ENCODE measurements around the gene EFHC1.

DNA sequence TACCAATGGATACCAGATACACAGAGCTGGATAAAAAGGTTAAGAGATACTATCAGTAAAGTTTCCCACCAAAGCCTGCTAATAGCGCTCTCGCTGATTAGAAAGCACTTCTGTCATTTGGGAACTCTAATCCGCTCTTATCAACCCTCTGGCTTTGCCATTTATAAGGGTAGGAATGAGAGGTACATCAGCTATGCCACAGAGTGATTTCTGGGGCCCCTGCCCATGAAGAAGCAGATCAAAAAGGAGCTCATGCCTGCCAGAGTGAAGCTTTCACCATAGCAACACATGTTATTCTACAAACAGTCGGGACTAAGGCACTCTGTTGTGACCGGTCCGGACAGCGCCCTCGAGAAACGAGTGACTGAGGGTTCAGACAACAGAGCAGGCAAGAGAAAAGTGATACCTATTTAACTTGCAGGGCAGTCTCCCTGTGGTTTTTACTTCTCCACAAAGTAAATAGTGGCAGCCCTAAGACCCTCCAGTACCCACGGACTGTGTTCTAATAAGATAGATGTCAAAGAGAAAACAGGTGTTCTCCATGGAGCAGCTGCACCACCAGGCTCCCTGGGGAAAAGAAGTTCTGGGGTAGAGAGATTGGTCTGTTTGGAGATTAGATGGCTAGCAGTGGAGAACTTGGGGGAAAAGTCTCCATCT, 151.1 kb downstream of the EFHC1 start:
- no peak for TF ChIP-seq POLR2A (IDR thresholded peaks at IDR 0.05)
- TF ChIP-seq, protein P1, sequence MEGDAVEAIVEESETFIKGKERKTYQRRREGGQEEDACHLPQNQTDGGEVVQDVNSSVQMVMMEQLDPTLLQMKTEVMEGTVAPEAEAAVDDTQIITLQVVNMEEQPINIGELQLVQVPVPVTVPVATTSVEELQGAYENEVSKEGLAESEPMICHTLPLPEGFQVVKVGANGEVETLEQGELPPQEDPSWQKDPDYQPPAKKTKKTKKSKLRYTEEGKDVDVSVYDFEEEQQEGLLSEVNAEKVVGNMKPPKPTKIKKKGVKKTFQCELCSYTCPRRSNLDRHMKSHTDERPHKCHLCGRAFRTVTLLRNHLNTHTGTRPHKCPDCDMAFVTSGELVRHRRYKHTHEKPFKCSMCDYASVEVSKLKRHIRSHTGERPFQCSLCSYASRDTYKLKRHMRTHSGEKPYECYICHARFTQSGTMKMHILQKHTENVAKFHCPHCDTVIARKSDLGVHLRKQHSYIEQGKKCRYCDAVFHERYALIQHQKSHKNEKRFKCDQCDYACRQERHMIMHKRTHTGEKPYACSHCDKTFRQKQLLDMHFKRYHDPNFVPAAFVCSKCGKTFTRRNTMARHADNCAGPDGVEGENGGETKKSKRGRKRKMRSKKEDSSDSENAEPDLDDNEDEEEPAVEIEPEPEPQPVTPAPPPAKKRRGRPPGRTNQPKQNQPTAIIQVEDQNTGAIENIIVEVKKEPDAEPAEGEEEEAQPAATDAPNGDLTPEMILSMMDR (IDR thresholded peaks at IDR 0.05): no peak
